IPS DF 6.9 (cell line): Measurements from ENCODE around the gene FAM20C.

ENCODE experiments used
- DNase-seq: peaks from one replicate; pipeline ENCODE4 v3.0.0-alpha.2; 2013; ENCODE audit warnings: low read depth, low spot score
- H3K27ac ChIP-seq: one replicate; pipeline ENCODE4 v1.5.1; 2013; ENCODE audit warnings: low read length, control low read depth
- H3K27me3 ChIP-seq: 2 replicates; pipeline ENCODE4 v1.6.1; 2013; ENCODE audit warnings: mild to moderate bottlenecking, low read length; ENCODE audit not compliant: control insufficient read depth, insufficient read depth
- H3K36me3 ChIP-seq: 2 replicates; pipeline ENCODE4 v1.6.1; 2013; ENCODE audit warnings: low read length; ENCODE audit not compliant: control insufficient read depth, insufficient read depth
- H3K4me1 ChIP-seq: 2 replicates; pipeline ENCODE4 v1.6.1; 2013; ENCODE audit warnings: low read length; ENCODE audit not compliant: control insufficient read depth, insufficient read depth
- H3K4me3 ChIP-seq: 2 replicates; pipeline ENCODE4 v1.5.1; 2013; ENCODE audit warnings: mild to moderate bottlenecking, low read length
- H3K9me3 ChIP-seq: 2 replicates; pipeline ENCODE4 v1.6.1; 2013; ENCODE audit warnings: low read length, inconsistent platforms; ENCODE audit not compliant: control insufficient read depth, insufficient read depth
- WGBS: extraction: QIAGEN DNeasy Blood & Tissue Kit; methylation state at CpG from one replicate; pipeline ENCODE4 v1.1.7; 2013; ENCODE audit warnings: mixed read lengths, missing lambda C conversion rate; ENCODE audit not compliant: insufficient read length, insufficient coverage; 5-methylcytosine and 5-hydroxymethylcytosine counted together

FAM20C gene

GRCh38 chr7:309586-310228 is 117.3 kb downstream of the FAM20C start:
- WGBS: no CpG with 5 or more reads among the region's 19 CpGs
- Histone ChIP-seq H3K27me3 (no peaks in the 10 kb centered on the region), H3K4me1 (no peaks in the 10 kb centered on the region), H3K36me3 (no peaks in the 10 kb centered on the region), H3K9me3 (no peaks in the 10 kb centered on the region), H3K27ac (no peak overlapping the region), H3K4me3 (no peak overlapping the region)
- DNase-seq: no peak
